GM10847 (cell line): ENCODE results near the gene OR2H1.

Experiments
- POLR2A ChIP-seq: IDR thresholded peaks from 2 replicates; pipeline ENCODE4 v1.6.1; 2011; ENCODE audit not compliant: insufficient read length; ENCODE audit errors: extremely low read depth

Gene OR2H1

GRCh38 chr6:29478740-29479139 lies 21.8 kb downstream of the OR2H1 start:
- no peak for TF ChIP-seq POLR2A

GRCh38 chr6:29479560-29479959 lies 22.6 kb downstream of the OR2H1 start:
- no peak for TF ChIP-seq POLR2A

DNA sequence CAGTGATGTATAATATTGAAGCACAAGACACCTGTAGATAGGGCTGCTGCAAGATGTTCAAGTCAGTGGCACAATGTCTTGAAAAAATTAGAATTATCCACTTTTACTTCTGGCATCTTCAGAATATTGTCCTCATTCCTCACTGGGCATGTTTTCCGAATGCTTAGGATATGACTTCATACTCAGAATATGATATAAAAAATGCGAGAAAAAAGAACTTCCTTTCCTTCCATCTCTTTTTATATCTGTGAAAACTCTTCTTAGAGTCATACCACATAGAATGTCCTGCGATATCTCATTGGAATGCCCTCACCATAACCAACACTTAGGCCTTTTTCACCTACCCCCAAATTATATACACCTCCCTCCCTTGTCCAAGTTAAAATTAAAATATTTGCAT lies 26.2 kb downstream of the OR2H1 start:
- TF ChIP-seq POLR2A, result no peak

- no peak for TF ChIP-seq POLR2A
These were observed 26.8 kb downstream of the OR2H1 start for GRCh38 chr6:29483735-29484134.

DNA sequence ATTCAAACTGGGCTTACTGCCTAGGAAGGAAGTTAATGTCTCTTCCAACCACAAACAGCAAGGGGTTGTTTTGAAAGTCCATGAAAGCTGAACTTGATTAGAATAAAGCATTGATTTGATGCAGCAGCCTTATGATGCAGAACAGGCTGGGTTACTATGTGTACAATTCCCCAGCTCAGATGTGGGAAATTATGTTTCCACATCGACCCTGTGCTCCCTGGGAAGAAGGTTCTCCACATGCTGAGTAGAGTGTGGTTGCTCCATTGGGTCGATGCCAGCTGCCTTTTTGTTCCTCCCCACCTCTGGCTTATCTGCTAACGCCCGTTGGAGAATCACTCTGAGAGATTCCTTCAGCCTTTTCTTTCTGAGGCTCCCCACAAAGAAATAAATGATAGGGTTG lies 29.6 kb downstream of the OR2H1 start:
- no peak for TF ChIP-seq POLR2A

GRCh38 chr6:29487131-29487530 lies 30.2 kb downstream of the OR2H1 start:
- TF ChIP-seq POLR2A, result no peak

GRCh38 chr6:29487660-29488059 lies 30.7 kb downstream of the OR2H1 start, which contains the start of gene MAS1L:
TSS of gene MAS1L (minus strand) at chr6:29487956. CDS start at chr6:29487902, 54 bp downstream.
- no peak for TF ChIP-seq POLR2A

- no peak for TF ChIP-seq POLR2A
These were observed 31.9 kb downstream of the OR2H1 start for GRCh38 chr6:29488874-29489273.

- no peak for TF ChIP-seq POLR2A
These were observed 32.3 kb downstream of the OR2H1 start for GRCh38 chr6:29489286-29489685.

DNA sequence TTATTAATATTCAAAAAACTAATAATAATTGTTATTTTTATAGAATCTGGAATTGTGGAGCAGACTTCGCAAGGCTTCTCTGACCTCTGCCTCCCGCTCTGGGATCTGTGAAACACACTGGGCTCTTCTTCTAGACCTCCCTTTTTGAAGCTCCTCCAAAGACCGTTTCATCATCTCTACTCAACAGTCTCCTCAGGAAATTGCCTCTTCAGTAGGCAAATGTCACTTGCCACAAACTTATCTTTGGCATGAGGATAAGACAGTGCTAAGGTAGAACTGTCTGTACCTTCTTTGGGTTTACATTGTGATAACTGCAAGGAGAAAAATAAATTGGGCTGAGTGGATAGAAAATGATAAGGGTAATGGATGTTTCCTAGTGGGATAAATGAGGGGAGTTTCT lies 33.1 kb downstream of the OR2H1 start:
- TF ChIP-seq POLR2A, result no peak

DNA sequence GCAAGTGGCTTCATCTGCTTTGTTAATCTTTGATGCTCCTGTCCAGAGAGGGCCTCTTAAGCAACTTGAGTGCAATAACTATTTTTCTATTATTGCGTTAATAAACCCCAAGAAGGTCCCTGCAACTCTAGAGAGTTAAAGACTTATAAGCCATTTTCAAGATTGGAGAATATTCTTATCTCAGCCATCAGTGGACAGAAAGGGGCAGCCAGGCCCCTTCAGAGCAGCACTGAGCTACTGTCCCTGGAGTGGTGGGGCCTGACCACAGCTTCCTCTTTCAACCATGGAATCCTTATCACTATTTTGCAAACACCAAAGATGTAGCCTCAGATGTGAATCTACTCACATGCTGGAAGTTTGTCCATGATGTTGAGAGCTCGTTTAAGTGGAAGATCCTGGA lies 33.6 kb downstream of the OR2H1 start:
- TF ChIP-seq POLR2A, result no peak

GRCh38 chr6:29491574-29491973 lies 34.6 kb downstream of the OR2H1 start:
- no peak for TF ChIP-seq POLR2A

GRCh38 chr6:29493261-29493660 lies 36.3 kb downstream of the OR2H1 start:
- no peak for TF ChIP-seq POLR2A

- TF ChIP-seq POLR2A, result no peak
These were observed 37.2 kb downstream of the OR2H1 start for GRCh38 chr6:29494131-29494530.

DNA sequence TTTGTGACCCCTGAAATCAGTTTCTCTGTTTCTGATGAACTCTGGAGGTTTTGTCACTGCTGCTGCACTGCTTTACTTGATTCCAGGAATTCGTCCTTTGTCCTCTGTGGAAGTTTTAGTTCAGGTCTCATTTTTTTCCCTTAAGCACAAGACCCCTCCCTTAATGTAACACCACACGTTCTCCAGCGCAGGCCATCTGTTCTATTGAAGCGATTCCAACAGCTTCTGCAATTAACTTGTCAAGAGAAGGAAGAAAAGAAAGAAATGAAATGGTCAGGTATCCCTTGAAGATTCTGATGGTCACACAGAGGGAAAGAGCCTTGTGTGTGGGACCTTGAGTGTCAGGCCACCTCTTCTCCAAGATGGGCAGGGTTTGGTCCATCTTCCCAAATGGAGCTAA lies 38.6 kb downstream of the OR2H1 start:
- no peak for TF ChIP-seq POLR2A

GRCh38 chr6:29496961-29497360 lies 40.0 kb downstream of the OR2H1 start:
- no peak for TF ChIP-seq POLR2A

DNA sequence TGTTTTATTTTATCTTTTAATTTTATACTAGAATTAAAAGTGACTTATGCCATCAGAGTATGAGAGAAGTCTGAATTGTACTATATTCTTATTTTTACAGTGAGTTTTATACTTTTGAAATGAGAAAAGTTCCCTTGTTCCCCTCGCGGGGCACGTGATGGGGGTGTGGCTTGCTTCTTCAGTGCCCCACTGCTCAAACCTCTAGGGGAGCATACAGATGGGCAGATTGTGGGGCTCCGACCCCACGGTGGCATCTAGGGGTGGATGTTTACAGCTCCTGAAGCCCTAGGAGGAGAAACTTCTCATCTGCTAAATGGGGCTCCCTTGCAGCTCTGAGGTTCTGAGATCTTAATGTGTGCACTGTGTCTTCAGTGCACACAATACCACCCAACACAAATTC lies 42.7 kb downstream of the OR2H1 start:
- TF ChIP-seq POLR2A, result no peak

- no peak for TF ChIP-seq POLR2A
These were observed 43.6 kb downstream of the OR2H1 start for GRCh38 chr6:29500594-29500993.

DNA sequence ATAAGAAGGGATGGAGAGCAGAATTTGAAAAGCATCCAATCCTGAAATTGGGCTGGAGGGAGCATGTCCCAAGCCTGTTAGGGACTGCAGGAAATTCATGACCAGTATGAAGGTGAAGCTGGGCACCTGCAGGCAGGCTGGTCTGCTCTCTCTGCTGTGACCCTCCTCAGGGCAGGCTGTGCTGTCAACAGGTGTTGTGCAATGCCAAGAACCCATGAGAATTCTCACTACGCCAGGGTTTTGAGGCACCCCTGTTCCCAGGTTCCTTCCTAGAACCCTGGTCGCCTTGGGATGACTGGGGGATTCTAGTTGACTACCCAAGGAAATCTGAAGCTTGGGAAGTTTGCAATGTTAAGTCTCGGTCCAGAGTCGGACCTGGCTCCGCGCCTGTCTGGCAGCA lies 44.2 kb downstream of the OR2H1 start:
- TF ChIP-seq POLR2A, result no peak

DNA sequence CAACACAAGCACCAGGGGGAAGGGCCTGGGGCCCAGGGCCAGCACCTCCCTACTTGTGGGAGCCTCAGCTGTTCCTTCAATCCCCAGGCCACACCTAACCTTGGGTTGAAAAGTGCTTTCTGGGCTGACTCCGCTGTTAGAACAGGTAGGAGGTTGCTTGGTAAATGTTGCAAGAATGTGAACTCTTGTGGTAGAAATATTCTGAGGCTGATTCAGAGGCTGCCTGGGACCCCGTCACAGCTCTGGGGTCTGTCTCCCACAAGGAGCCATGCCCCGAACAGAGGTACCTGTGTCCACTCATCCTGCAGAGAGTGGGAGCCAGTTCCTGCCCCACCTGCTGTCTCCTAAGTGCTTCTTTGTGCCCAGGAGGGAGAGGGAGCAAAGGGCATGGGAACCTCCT lies 45.2 kb downstream of the OR2H1 start:
- TF ChIP-seq POLR2A, result no peak
